Urinary bladder (tissue), 4 donors: Measurements from ENCODE around the gene TSPAN14. TPM values are rescaled to one million over a fixed set of nuclear protein-coding genes. Genes with fewer than 3 reads are reported as not detected.
"Not testable (repeated sequence)": the region's sequence is repeated elsewhere in the genome, so short reads cannot be mapped to it uniquely, and the experiment has no call there.

Experiments
- DNase-seq: peaks from one replicate; pipeline ENCODE4 v3.0.0-alpha.2; 2015; ENCODE audit errors: extremely low spot score
- H3K27ac ChIP-seq: one replicate; pipeline ENCODE4 v1.5.1; 2013; ENCODE audit warnings: low read depth, mild to moderate bottlenecking, moderate library complexity
- H3K36me3 ChIP-seq: one replicate; pipeline ENCODE4 v1.6.1; 2013; ENCODE audit warnings: mild to moderate bottlenecking, moderate library complexity; ENCODE audit not compliant: insufficient read depth
- H3K4me1 ChIP-seq: one replicate; pipeline ENCODE4 v1.6.1; 2013; ENCODE audit warnings: mild to moderate bottlenecking, moderate library complexity; ENCODE audit not compliant: insufficient read depth
- H3K4me3 ChIP-seq: one replicate; pipeline ENCODE4 v1.5.1; 2013; ENCODE audit warnings: low read depth, low read length
- WGBS: extraction: QIAGEN DNeasy Blood & Tissue Kit; methylation state at CpG from one replicate; pipeline ENCODE4 v1.1.7; 2013; 5-methylcytosine and 5-hydroxymethylcytosine counted together
- polyA plus RNA-seq: library from polyadenylated mRNA; stranded (reverse); fragments of 200-250 nt; gene quantifications from one replicate; pipeline ENCODE4 v1.2.3, GENCODE V29; 2013
- total RNA-seq: library from RNA; depleted of rRNA; stranded (reverse); fragments of >200 nt; gene quantifications from one replicate; pipeline ENCODE4 v1.2.3, GENCODE V29; 2014
- donor health status: healthy with polysubstance abuse.
- donor health status: healthy.

Gene TSPAN14
- total and polyA plus RNA-seq, 2 donors: 26.4 to 65.1 TPM

GRCh38 chr10:80413271-80413996, 40.7 kb upstream of the TSPAN14 start:
- 65% methylated on average over 12 of the region's 12 CpGs for WGBS
- peaks cover 7% of the 10 kb centered on the region for H3K4me1 ChIP-seq

GRCh38 chr10:80414142-80414895, 39.8 kb upstream of the TSPAN14 start:
- 53% methylated on average over 7 of the region's 7 CpGs for WGBS
- Histone ChIP-seq H3K4me1 (peaks cover 7% of the 10 kb centered on the region), H3K27ac (peak overlapping the region; percentile 77), H3K4me3 (no peak overlapping the region), H3K36me3 (no peaks in the 10 kb centered on the region)
- peak; percentile 61 for DNase-seq

More at GRCh38 chr10:80413271-80413996, 40.7 kb upstream of the TSPAN14 start:
- Histone ChIP-seq H3K4me3 (no peak overlapping the region), H3K36me3 (no peaks in the 10 kb centered on the region), H3K27ac (peak overlapping the region; percentile 77)
- DNase-seq: peak; percentile 79

GRCh38 chr10:80415734-80416478, 38.2 kb upstream of the TSPAN14 start:
- no peak for DNase-seq
- 75% methylated on average over 3 of the region's 3 CpGs for WGBS
- H3K4me3 ChIP-seq: no peak overlapping the region
- no peak overlapping the region for H3K27ac ChIP-seq
- H3K4me1 ChIP-seq: peaks cover 7% of the 10 kb centered on the region
- H3K36me3 ChIP-seq: no peaks in the 10 kb centered on the region

GRCh38 chr10:80416479-80417098, 37.5 kb upstream of the TSPAN14 start:
- peak; percentile 82 for DNase-seq
- Histone ChIP-seq H3K36me3 (no peaks in the 10 kb centered on the region), H3K4me3 (no peak overlapping the region), H3K4me1 (peaks cover 7% of the 10 kb centered on the region), H3K27ac (no peak overlapping the region)
- WGBS: 50% methylated on average over 15 of the region's 15 CpGs

GRCh38 chr10:80417256-80417655, 36.9 kb upstream of the TSPAN14 start:
- DNase-seq, H3K36me3 ChIP-seq, H3K27ac ChIP-seq, H3K4me1 ChIP-seq, H3K4me3 ChIP-seq: not testable (repeated sequence)
- 85% methylated on average over 6 of the region's 6 CpGs for WGBS

GRCh38 chr10:80421050-80421706, 32.9 kb upstream of the TSPAN14 start:
- Histone ChIP-seq H3K4me3 (no peak overlapping the region), H3K27ac (no peak overlapping the region), H3K36me3 (no peaks in the 10 kb centered on the region), H3K4me1 (no peaks in the 10 kb centered on the region)
- WGBS: 92% methylated on average over 5 of the region's 5 CpGs
- DNase-seq: no peak

- Histone ChIP-seq H3K4me3 (no peak overlapping the region), H3K27ac (no peak overlapping the region), H3K4me1 (no peaks in the 10 kb centered on the region), H3K36me3 (no peaks in the 10 kb centered on the region)
- DNase-seq: no peak
- WGBS: 87% methylated on average over 8 of the region's 8 CpGs
These were observed 32.2 kb upstream of the TSPAN14 start for GRCh38 chr10:80421707-80422536.

GRCh38 chr10:80425901-80426300, 28.2 kb upstream of the TSPAN14 start:
- WGBS: 90% methylated on average over 2 of the region's 2 CpGs
- no peak for DNase-seq
- H3K4me3 ChIP-seq: no peak overlapping the region
- H3K4me1 ChIP-seq: no peaks in the 10 kb centered on the region
- H3K36me3 ChIP-seq: peaks cover 3% of the 10 kb centered on the region
- H3K27ac ChIP-seq: no peak overlapping the region

GRCh38 chr10:80427541-80427940, 26.6 kb upstream of the TSPAN14 start:
- 98% methylated on average over 2 of the region's 2 CpGs for WGBS
- Histone ChIP-seq H3K27ac (no peak overlapping the region), H3K36me3 (peaks cover 3% of the 10 kb centered on the region), H3K4me1 (no peaks in the 10 kb centered on the region), H3K4me3 (no peak overlapping the region)
- DNase-seq: no peak

GRCh38 chr10:80429521-80429973, 24.6 kb upstream of the TSPAN14 start:
- Histone ChIP-seq H3K27ac (peak overlapping the region; percentile 53), H3K4me3 (no peak overlapping the region), H3K36me3 (peaks cover 3% of the 10 kb centered on the region), H3K4me1 (no peaks in the 10 kb centered on the region)
- 81% methylated on average over 9 of the region's 9 CpGs for WGBS
- DNase-seq: no peak

- WGBS: 76% methylated on average over 3 of the region's 3 CpGs
- no peak for DNase-seq
- no peaks in the 10 kb centered on the region for H3K4me1 ChIP-seq
- H3K4me3 ChIP-seq: no peak overlapping the region
- no peaks in the 10 kb centered on the region for H3K36me3 ChIP-seq
- H3K27ac ChIP-seq: no peak overlapping the region
These were observed 21.0 kb upstream of the TSPAN14 start for GRCh38 chr10:80433134-80433533.

- Histone ChIP-seq H3K27ac (no peak overlapping the region), H3K4me1 (no peaks in the 10 kb centered on the region), H3K4me3 (no peak overlapping the region), H3K36me3 (no peaks in the 10 kb centered on the region)
- no peak for DNase-seq
- WGBS: 69% methylated on average over 6 of the region's 6 CpGs
These were observed 17.5 kb upstream of the TSPAN14 start for GRCh38 chr10:80436446-80437098.
